SK-N-SH (cell line): ENCODE data around the gene RPS6KA2.

Experiments used
- CTCF ChIP-seq: fragments of 200-600 bp; sonication (generic); IDR thresholded peaks from 2 replicates; pipeline ENCODE4 v1.6.1; 2017; ENCODE audit warnings: antibody characterized with exemption, mild to moderate bottlenecking, moderate library complexity
- EP300 ChIP-seq, 2 experiments: IDR thresholded peaks; 2 replicates each; pipeline versions ENCODE4 v1.4.0 to v1.6.1; 2012; ENCODE audit warnings: borderline replicate concordance in 1 of 2, low read depth in 1 of 2, low read length in 1 of 2
- GABPA ChIP-seq: IDR thresholded peaks from 2 replicates; pipeline ENCODE4 v1.4.0; 2012; ENCODE audit warnings: low read depth, mild to moderate bottlenecking
- JUND ChIP-seq: IDR thresholded peaks from 2 replicates; pipeline ENCODE4 v1.4.0; 2012
- MAX ChIP-seq: IDR thresholded peaks from 2 replicates; pipeline ENCODE4 v1.4.0; 2012; ENCODE audit warnings: low read depth
- RFX5 ChIP-seq: IDR thresholded peaks from 2 replicates; pipeline ENCODE4 v1.6.1; 2012; ENCODE audit warnings: mild to moderate bottlenecking, improper control_type of control experiment, low read length
- SIN3A ChIP-seq: IDR thresholded peaks from 2 replicates; pipeline ENCODE4 v1.6.1; 2012; ENCODE audit warnings: low read depth, mild to moderate bottlenecking, low read length, moderate library complexity, borderline replicate concordance
- TEAD4 ChIP-seq: IDR thresholded peaks from 2 replicates; pipeline ENCODE4 v1.4.0; 2012; ENCODE audit warnings: mild to moderate bottlenecking, borderline replicate concordance; ENCODE audit not compliant: insufficient read depth

GRCh38 chr6:166632731-166633130, 5.7 kb upstream of the RPS6KA2 start:
- no peak for TF ChIP-seq TEAD4
- no peak for TF ChIP-seq CTCF
- no peak for TF ChIP-seq MAX
- TF ChIP-seq EP300 (IDR thresholded peaks at IDR 0.05; ENCODE audit: borderline replicate concordance in 1 of 2, low read depth in 1 of 2, low read length in 1 of 2), result no peak
- no peak for TF ChIP-seq JUND
- no peak for TF ChIP-seq RFX5
- no peak for TF ChIP-seq SIN3A
- TF ChIP-seq GABPA, result no peak
